Activated CD4-positive, alpha-beta memory T cell treated with anti-CD3 and anti-CD28 coated beads for 36 hours (primary cell): ENCODE results near the gene PTPRE. TPM values are rescaled to one million over a fixed set of nuclear protein-coding genes. Genes with fewer than 3 reads are reported as not detected.
A peak's percentile ranks its signal among the peaks of the same experiment; 100 is the strongest.

Experiments used
- CTCF ChIA-PET: fragments of 350-600 bp; sonication (Branson Sonifier 250); formaldehyde crosslinking; loops from one replicate; lab custom pipeline; 2021; ENCODE audit warnings: antibody characterized with exemption, inconsistent platforms; lab: Charles Lee
- POLR2A ChIA-PET: fragments of 350-600 bp; sonication (Branson Sonifier 250); formaldehyde crosslinking; loops from one replicate; lab custom pipeline; 2021; ENCODE audit warnings: antibody characterized with exemption; lab: Charles Lee
- DNase-seq: peaks from one replicate; pipeline ENCODE4 v3.0.0-alpha.2; 2020
- H3K27ac Mint-ChIP-seq: one replicate; pipeline ENCODE4 v1.8.0; 2021; ENCODE audit warnings: mixed read lengths
- H3K27me3 Mint-ChIP-seq: one replicate; pipeline ENCODE4 v1.8.0; 2021; ENCODE audit warnings: mixed read lengths
- H3K36me3 Mint-ChIP-seq: one replicate; pipeline ENCODE4 v1.8.0; 2021; ENCODE audit warnings: mixed read lengths
- H3K4me1 Mint-ChIP-seq: one replicate; pipeline ENCODE4 v1.8.0; 2021; ENCODE audit warnings: low read depth, mixed read lengths
- H3K4me3 Mint-ChIP-seq: one replicate; pipeline ENCODE4 v1.8.0; 2021; ENCODE audit warnings: mild to moderate bottlenecking, mixed read lengths
- H3K9me3 Mint-ChIP-seq: one replicate; pipeline ENCODE4 v1.8.0; 2021; ENCODE audit warnings: mixed read lengths
- intact Hi-C: fragments of 100-400 bp; cut with micrococcal nuclease; formaldehyde crosslinking; loops from one replicate; pipeline ENCODE4 v1.15.1; 2023
- total RNA-seq, 2 experiments: library from RNA; stranded (reverse); gene quantifications; one replicate each; pipeline ENCODE4 v1.2.3, GENCODE V29; 2021

The PTPRE gene
- total RNA-seq, 2 experiments from 2014 or later = 29.4 to 34.0 TPM

DNA sequence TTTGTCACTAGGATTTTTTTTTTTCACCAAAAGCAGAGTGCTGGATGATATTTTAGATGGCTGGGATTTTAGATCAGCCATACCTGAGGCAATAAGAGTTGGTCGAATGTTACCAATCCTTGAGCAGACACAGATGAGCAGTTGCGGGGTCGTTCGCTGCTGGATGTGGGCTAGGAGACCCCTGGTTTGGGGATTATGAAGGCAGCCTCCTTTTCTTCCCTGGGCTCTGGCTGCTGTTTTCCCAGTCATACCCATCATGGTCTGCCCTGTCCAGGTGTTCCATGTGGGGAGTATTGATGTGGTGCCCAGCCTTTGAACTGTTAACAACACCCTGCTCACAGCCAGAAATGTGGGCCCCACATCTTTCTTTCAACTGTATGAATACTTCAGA, 5.0 kb downstream of the PTPRE start:
- ChIA-PET CTCF (interaction anchor here (1.8 kb wide), 1 partner anchor 99 kb away, joined by 10 read pairs; no protein-coding TSS in a partner anchor), POLR2A (no interaction called here)
- H3K4me3 Mint-ChIP-seq = no peak overlapping the region
- peaks cover 4% of the 10 kb centered on the region for H3K9me3 Mint-ChIP-seq
- no peaks in the 10 kb centered on the region for H3K36me3 Mint-ChIP-seq
- intact Hi-C loops = no loop called here
- H3K27me3 Mint-ChIP-seq = peaks cover 13% of the 10 kb centered on the region
- no peak overlapping the region for H3K27ac Mint-ChIP-seq
- no peaks in the 10 kb centered on the region for H3K4me1 Mint-ChIP-seq
- DNase-seq = no peak

DNA sequence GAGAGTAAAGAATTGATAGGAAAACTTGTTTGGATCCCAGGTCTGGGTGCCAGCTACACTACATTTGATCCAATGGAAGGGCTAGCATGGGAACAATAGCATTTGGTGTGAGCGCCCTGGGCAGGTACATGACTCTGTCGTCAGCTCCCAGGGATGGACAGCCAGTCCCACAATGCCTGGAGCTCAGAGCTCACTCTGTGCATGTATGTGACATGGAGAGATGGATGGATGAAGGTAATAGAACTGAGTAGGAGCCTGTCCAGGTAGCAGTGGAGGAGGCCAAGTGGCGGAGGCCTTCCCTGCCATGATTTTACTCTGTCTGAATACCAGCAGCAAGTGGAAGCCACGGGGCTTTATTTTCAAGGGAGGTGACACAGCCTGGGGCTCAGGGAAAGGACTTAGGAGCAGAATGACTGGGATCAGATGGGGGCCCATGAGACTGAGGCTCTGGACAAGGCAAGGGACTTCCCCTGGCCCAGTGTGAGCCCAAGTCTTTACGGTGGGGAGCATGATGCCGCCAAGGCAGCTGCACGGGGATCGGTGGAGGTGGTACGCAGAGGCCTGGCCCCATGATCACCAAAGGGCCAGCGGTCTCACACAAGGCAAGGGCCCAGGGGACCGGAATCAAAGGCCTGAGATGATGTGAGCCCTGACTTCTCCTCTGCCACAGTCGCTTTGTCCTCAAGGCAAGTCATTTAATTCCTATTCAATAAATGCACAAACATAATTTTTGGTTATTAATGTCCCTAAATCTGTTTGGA, 5.9 kb downstream of the PTPRE start:
- CTCF ChIA-PET = interaction anchor here (1.8 kb wide), 1 partner anchor 98 kb away, joined by 10 read pairs; no protein-coding TSS in a partner anchor
- intact Hi-C loops = no loop called here
- DNase-seq = no peak
- peaks cover 4% of the 10 kb centered on the region for H3K9me3 Mint-ChIP-seq
- H3K27me3 Mint-ChIP-seq = peaks cover 13% of the 10 kb centered on the region
- no peaks in the 10 kb centered on the region for H3K4me1 Mint-ChIP-seq
- POLR2A ChIA-PET = no interaction called here
- no peak overlapping the region for H3K4me3 Mint-ChIP-seq
- no peaks in the 10 kb centered on the region for H3K36me3 Mint-ChIP-seq
- H3K27ac Mint-ChIP-seq = no peak overlapping the region

DNA sequence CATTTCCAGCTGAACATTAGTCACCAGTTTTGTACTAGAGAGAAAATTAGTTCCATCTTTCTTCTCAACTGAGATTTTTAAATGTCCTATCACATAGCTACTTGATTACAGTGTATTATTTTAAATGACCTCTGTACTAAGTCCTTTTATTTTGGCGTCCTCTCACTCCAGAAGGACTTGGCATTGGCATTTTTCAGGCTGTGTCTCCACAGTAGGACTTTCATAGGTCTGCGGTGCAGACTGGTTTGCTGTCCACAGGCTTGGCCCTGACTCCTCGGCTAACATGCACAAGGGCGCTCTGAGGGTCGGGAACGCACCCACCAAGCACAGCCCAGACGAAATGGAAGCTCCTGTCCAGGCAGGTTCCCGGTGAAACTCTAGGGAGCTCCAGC, 6.5 kb downstream of the PTPRE start:
- ChIA-PET CTCF (interaction anchor here (1.8 kb wide), 1 partner anchor 98 kb away, joined by 10 read pairs; no protein-coding TSS in a partner anchor), POLR2A (no interaction called here)
- no peak for DNase-seq
- Mint-ChIP-seq H3K27me3 (peaks cover 8% of the 10 kb centered on the region), H3K27ac (no peak overlapping the region), H3K9me3 (peaks cover 4% of the 10 kb centered on the region), H3K4me3 (no peak overlapping the region), H3K4me1 (no peaks in the 10 kb centered on the region), H3K36me3 (no peaks in the 10 kb centered on the region)
- intact Hi-C loops = no loop called here

DNA sequence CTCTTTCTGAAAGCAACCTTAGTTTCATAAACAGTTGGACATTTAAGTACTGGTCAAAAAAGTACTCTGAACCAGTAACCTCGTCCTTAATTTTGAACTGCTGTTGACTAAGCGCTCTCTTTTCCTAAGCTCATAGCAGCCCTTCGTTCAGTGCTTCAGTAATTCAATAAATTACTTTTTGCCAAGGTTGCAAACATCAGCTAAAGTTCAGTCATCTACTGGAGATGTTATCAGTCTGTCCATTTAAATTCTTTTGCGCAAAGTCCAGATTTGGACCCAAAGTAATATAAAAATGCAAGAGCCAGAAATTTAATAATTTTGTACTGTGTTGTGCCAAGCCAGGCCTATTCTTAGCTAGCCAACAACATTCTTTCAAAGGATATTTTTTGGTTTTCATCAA, 8.4 kb downstream of the PTPRE start:
- intact Hi-C loops = no loop called here
- Mint-ChIP-seq H3K27me3 (no peaks in the 10 kb centered on the region), H3K36me3 (no peaks in the 10 kb centered on the region), H3K27ac (no peak overlapping the region), H3K4me3 (no peak overlapping the region), H3K9me3 (peaks cover 4% of the 10 kb centered on the region), H3K4me1 (peaks cover 2% of the 10 kb centered on the region)
- CTCF ChIA-PET = interaction anchor here (1.4 kb wide), 1 partner anchor 96 kb away, joined by 6 read pairs; no protein-coding TSS in a partner anchor
- POLR2A ChIA-PET = no interaction called here
- DNase-seq = no peak

DNA sequence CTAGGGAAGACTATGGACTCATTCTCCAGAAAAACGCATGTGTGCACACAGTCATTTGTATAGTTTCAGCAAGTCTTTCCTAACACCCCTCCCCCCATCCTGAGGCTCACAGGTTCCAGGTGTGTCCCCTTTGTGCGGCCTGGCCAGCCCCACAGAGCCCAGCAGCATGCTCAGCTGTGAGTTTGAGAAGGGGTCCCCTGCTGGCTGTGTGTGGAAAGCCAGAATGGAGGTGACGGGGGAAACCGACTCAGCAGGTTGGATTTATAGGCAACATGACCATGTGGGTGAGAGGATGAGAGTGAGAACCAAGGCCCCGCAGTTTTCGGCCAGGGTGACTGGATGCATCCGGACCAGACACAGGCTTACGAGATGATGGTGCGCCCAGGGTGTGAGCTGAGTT, 9.9 kb downstream of the PTPRE start:
- POLR2A ChIA-PET = no interaction called here
- H3K4me1 Mint-ChIP-seq = peaks cover 2% of the 10 kb centered on the region
- intact Hi-C loops = no loop called here
- CTCF ChIA-PET = no interaction called here
- H3K27ac Mint-ChIP-seq = no peak overlapping the region
- no peaks in the 10 kb centered on the region for H3K36me3 Mint-ChIP-seq
- no peak for DNase-seq
- H3K27me3 Mint-ChIP-seq = no peaks in the 10 kb centered on the region
- H3K4me3 Mint-ChIP-seq = no peak overlapping the region
- peaks cover 4% of the 10 kb centered on the region for H3K9me3 Mint-ChIP-seq

DNA sequence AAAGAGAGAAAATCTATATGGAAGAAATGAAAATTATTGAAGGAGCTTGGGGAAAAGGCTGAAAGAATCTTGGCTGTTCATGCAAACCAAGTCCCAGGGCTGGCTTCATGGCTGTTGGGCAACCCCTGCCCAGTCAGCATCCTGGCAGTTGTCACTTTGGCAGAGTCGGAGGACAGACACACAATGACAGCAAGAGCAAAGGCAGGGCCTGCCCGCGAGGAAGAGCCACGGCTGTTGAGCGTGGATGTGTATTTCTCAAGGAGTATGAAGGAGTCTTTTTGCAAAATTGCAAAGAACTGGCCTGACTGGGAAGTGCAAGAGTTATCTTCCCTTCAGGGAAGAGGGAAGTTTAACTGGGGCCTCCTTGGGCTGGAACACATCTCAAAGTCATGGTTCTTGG, 11.7 kb downstream of the PTPRE start:
- H3K4me1 Mint-ChIP-seq = peaks cover 2% of the 10 kb centered on the region
- no peak overlapping the region for H3K27ac Mint-ChIP-seq
- peaks cover 4% of the 10 kb centered on the region for H3K9me3 Mint-ChIP-seq
- DNase-seq = no peak
- intact Hi-C loops = no loop called here
- ChIA-PET CTCF (no interaction called here), POLR2A (no interaction called here)
- no peaks in the 10 kb centered on the region for H3K27me3 Mint-ChIP-seq
- H3K4me3 Mint-ChIP-seq = no peak overlapping the region
- no peaks in the 10 kb centered on the region for H3K36me3 Mint-ChIP-seq

DNA sequence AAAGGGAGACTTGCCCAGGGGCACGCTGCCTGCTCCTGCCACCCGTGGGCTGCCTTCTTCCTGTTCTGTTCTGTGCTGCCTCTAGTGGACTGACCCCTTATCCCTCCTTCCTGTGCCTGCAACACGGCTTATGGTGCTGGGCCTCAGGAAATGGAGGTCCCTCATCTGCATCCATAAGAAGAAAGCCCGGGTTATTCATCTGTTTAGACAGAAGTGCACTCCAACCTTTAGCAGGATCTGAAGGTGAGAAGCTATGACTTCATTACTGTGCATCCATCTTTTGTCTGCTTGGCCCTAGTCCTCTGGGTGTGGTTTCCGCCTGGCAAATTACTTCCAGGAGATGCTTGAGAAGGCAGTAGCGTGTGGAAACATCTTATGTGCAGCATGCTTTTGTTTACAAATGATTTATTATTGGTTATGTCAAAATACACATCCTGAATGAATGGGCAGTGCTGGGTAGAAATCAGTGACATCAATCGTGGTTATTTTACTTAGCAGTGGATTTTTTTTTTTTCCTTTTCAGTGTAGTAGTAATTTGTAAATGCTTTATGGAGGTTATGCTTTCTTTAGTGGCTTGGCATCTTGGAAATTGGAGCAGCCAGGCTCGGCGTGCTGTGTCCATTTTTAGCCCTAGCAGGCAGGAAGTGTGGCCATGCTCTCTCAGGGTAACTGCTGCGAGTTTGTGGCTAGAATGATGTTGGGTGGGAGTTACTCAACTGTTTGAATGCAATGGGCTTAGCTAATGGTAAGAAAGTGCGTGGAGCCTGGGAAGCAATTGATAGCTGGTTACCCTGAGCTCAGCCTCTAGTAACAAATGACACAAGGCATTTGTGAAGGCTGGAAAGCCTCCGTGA, 12.7 kb downstream of the PTPRE start:
- Mint-ChIP-seq H3K4me3 (no peak overlapping the region), H3K27ac (no peak overlapping the region), H3K27me3 (no peaks in the 10 kb centered on the region), H3K4me1 (peaks cover 2% of the 10 kb centered on the region), H3K36me3 (no peaks in the 10 kb centered on the region), H3K9me3 (peaks cover 4% of the 10 kb centered on the region)
- DNase-seq = peak; percentile 25
- intact Hi-C loops = no loop called here
- ChIA-PET CTCF (interaction anchor here (1.0 to 1.6 kb wide), 2 partner anchors 87 to 90 kb away, joined by 3 to 4 read pairs; no protein-coding TSS in a partner anchor), POLR2A (no interaction called here)

DNA sequence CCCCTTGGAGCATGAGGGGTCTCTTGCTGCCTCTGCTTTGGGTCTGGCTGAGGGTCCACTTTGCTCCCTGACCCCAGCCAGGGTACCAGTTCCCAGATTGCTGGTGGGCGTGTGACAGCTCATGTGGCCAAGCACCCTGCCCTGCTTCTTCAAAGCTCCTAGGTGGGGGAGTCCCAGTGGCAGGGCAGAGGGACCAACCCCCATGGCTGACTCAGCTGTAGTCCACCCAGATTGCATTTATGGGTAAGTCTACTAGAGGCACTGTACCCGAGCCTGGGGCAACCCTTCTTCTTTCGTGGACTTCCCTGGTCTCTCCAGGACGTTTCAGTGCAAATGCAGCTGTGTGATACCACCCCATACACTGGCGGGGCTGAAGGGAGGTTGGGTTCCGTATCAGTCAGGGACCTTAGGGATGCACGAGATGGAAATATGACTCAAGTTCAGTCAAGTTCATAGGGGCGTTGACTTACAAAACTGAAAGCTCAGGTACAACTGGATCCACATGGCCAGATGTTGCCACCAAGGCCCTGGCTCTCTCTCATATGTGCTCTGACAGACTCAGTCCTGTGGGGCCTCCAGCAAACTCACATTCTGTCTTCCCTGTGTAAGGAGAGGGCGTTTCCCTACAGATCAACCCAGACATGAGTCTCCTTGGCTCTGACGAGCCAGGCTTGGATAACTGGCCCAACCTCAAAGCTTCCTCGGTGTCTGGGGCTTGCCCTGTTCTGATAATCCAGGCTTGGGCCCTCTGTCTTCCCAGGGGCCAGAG, 13.6 kb downstream of the PTPRE start:
- Mint-ChIP-seq H3K36me3 (no peaks in the 10 kb centered on the region), H3K27me3 (no peaks in the 10 kb centered on the region), H3K4me3 (no peak overlapping the region), H3K27ac (no peak overlapping the region), H3K9me3 (peaks cover 4% of the 10 kb centered on the region), H3K4me1 (peaks cover 2% of the 10 kb centered on the region)
- intact Hi-C loops = no loop called here
- no peak for DNase-seq
- POLR2A ChIA-PET = no interaction called here
- CTCF ChIA-PET = interaction anchor here (0.9 to 1.6 kb wide), 5 partner anchors 12 to 149 kb away, joined by 3 to 4 read pairs (median 4); partner anchors contain the start of gene PTPRE

DNA sequence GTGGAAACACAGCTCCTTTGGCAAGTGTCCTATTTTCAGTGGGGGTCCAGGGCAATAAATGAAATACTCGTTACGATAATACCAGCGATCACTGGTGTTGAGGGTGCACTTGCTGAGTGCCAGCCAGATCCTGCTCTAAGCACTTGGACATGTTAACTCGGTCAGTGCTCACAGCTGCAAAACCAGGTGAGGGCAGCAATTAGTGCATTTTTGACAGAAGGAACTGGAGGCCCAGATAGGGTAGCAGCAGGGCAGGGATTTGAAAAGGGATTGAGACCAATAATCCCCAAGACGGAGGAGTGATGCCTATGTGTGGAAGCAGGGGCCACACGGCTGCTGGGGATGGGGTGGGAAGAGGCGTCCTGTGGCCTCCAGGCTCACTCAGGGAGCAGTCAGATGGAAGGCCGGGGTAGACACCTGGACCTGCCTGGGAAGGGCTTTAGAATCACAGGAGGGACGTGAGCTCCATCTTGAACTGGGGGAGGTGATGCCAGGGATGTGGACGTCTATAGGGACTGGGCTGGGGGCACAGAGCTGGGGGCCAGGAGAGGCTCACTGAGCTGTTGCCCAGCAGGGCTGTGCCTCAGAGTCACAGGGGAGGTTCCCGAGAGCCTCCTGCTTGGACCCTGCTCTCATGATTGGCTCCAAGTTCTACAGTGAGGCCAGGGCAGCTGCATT, 14.3 kb downstream of the PTPRE start:
- Mint-ChIP-seq H3K36me3 (no peaks in the 10 kb centered on the region), H3K9me3 (peaks cover 3% of the 10 kb centered on the region), H3K4me1 (peaks cover 2% of the 10 kb centered on the region), H3K4me3 (no peak overlapping the region), H3K27ac (no peak overlapping the region), H3K27me3 (no peaks in the 10 kb centered on the region)
- intact Hi-C loops = no loop called here
- no peak for DNase-seq
- ChIA-PET POLR2A (no interaction called here), CTCF (interaction anchor here (0.9 to 1.6 kb wide), 5 partner anchors 13 to 148 kb away, joined by 3 to 4 read pairs (median 4); partner anchors contain the start of gene PTPRE)

DNA sequence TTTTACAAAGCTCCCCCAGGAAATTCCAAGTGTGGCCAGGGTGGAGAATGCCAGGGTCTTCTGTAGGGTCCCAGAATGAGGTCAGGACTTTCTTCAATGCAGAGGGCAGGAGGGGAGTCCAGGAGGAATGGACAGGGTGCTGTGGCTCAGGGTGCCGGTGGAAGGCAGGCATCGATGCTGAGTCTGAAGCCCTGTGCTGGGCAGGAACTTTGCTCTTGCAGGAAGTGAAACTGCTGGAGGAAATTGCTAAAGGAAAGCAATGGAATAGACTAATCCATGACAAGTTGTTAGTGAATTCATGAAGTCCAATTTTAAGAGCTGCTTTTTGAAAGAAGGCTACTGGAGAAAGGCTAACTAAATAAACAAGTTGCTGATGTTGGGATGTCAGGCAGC, 14.8 kb downstream of the PTPRE start:
- no peaks in the 10 kb centered on the region for H3K27me3 Mint-ChIP-seq
- no peaks in the 10 kb centered on the region for H3K9me3 Mint-ChIP-seq
- intact Hi-C loops = no loop called here
- no peak overlapping the region for H3K4me3 Mint-ChIP-seq
- H3K36me3 Mint-ChIP-seq = no peaks in the 10 kb centered on the region
- no peak overlapping the region for H3K27ac Mint-ChIP-seq
- ChIA-PET CTCF (interaction anchor here (0.9 to 1.4 kb wide), 3 partner anchors 15 to 147 kb away, joined by 3 to 4 read pairs (median 3); partner anchors contain the start of gene PTPRE), POLR2A (no interaction called here)
- DNase-seq = no peak
- peaks cover 2% of the 10 kb centered on the region for H3K4me1 Mint-ChIP-seq

DNA sequence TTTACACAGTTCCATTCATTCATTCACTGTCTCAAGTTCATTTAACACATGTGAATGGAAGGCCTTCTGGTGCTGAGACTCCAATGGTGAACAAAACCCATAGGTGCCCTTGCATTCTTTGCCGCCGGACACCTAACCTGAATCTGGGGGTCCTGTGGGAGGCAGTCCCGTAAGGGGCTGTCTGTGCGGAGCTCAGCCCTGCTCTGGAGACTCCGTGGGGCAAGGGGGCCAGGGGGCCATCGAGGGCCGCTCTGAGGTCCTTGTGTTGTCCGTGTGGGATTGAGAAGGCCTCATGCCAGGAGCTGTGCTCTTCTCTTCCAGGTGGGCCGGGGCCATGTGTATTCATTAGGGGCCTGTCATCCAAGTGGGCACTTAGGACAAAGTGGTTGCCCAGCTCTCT, 15.3 kb downstream of the PTPRE start:
- Mint-ChIP-seq H3K9me3 (no peaks in the 10 kb centered on the region), H3K4me1 (peaks cover 2% of the 10 kb centered on the region), H3K27me3 (no peaks in the 10 kb centered on the region), H3K36me3 (no peaks in the 10 kb centered on the region), H3K27ac (no peak overlapping the region), H3K4me3 (no peak overlapping the region)
- DNase-seq = no peak
- ChIA-PET CTCF (interaction anchor here (0.9 to 1.1 kb wide), 2 partner anchors 89 to 113 kb away, joined by 3 to 4 read pairs; no protein-coding TSS in a partner anchor), POLR2A (no interaction called here)
- intact Hi-C loops = no loop called here
